ENCODE results near the gene SLC25A24.
"Not testable (repeated sequence)": the region's sequence is repeated elsewhere in the genome, so short reads cannot be mapped to it uniquely, and the experiment has no call there.

SLC25A24 gene

DNA sequence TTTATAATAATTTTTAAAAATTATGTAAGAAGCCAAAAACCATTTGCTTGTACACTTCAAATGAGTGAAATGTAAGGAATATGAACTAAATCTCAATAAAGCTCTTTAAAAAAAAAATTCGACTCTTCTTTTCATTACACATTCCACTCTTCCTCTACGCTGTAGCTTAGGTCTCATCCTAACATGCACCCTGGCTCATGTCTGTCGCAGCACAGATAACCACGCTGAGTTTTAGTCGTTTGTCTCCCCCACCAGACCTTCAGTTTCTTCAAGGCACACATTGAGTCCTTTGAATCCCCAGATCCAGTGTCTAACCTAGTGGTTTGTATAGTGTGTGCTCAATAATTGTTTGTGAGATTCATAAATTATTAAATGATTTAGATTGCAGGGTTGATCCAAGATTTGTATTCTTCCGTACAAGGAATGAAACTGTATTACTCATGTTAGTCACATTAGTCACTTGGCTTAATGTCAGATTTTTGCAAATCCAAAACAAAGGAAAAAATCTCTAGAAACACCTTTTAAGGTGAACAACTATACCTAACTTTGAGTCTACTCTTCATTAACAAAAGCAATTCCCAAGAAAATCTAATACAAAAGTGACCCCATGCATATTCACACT lies 57.3 kb downstream of the SLC25A24 start:
- no peak overlapping the region for H3K27ac Mint-ChIP-seq
- no peaks in the 10 kb centered on the region for H3K27me3 Mint-ChIP-seq (ENCODE audit: low read depth)
- TF ChIP-seq, protein P1, sequence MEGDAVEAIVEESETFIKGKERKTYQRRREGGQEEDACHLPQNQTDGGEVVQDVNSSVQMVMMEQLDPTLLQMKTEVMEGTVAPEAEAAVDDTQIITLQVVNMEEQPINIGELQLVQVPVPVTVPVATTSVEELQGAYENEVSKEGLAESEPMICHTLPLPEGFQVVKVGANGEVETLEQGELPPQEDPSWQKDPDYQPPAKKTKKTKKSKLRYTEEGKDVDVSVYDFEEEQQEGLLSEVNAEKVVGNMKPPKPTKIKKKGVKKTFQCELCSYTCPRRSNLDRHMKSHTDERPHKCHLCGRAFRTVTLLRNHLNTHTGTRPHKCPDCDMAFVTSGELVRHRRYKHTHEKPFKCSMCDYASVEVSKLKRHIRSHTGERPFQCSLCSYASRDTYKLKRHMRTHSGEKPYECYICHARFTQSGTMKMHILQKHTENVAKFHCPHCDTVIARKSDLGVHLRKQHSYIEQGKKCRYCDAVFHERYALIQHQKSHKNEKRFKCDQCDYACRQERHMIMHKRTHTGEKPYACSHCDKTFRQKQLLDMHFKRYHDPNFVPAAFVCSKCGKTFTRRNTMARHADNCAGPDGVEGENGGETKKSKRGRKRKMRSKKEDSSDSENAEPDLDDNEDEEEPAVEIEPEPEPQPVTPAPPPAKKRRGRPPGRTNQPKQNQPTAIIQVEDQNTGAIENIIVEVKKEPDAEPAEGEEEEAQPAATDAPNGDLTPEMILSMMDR (IDR thresholded peaks at IDR 0.05; ENCODE audit: unreplicated experiment in 3 of 3): no peak
- no peak overlapping the region for H3K4me3 Mint-ChIP-seq
- H3K4me1 Mint-ChIP-seq: no peaks in the 10 kb centered on the region
- H3K36me3 Mint-ChIP-seq (ENCODE audit: low read depth): peaks cover 96% of the 10 kb centered on the region
- H3K9me3 Mint-ChIP-seq: peaks cover 36% of the 10 kb centered on the region

DNA sequence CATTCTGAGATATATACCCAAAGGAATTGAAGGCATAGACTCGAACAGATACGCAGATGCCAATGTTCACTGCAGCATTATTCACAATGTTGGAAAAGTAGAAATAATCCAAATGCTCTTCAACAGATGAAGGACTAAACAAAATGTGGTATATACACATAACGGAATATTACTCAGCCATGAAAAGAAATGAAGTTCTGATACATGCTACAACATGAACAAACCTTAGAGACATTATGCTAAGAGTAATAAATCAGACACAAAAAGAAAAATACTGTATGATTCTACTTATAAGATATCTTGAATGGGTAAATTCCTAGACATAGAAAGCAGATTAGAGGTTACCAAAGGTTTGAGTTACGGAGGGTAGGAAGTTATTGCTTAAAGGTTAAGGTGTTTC lies 57.9 kb downstream of the SLC25A24 start:
- Mint-ChIP-seq H3K36me3 (ENCODE audit: low read depth) (peaks cover 93% of the 10 kb centered on the region), H3K27ac (no peak overlapping the region), H3K9me3 (peaks cover 31% of the 10 kb centered on the region), H3K4me1 (no peaks in the 10 kb centered on the region), H3K4me3 (no peak overlapping the region), H3K27me3 (ENCODE audit: low read depth) (no peaks in the 10 kb centered on the region)
- TF ChIP-seq, protein P1 (IDR thresholded peaks at IDR 0.05; ENCODE audit: unreplicated experiment in 3 of 3): no peak

DNA sequence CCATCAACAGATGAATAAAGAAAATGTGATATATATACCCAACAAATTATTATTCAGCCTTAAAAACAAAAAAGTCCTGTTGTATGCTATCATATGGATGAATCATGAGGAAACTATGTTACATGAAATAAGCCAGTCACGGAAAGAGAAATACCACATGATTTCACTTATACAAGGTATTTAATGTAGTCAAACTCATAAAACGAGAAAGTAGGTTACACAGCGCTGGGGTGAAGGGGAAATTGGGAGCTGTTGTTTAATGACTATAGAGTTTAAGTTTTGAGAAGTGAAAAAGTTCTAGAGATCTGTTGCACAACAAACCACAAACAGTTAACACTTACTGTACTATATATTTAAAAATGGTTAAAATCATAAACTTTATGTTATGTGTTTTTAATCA lies 58.5 kb downstream of the SLC25A24 start:
- Mint-ChIP-seq H3K4me1 (no peaks in the 10 kb centered on the region), H3K36me3 (ENCODE audit: low read depth) (peaks cover 91% of the 10 kb centered on the region), H3K27ac (no peak overlapping the region), H3K27me3 (ENCODE audit: low read depth) (no peaks in the 10 kb centered on the region), H3K4me3 (no peak overlapping the region), H3K9me3 (peaks cover 25% of the 10 kb centered on the region)
- TF ChIP-seq, protein P1 (IDR thresholded peaks at IDR 0.05; ENCODE audit: unreplicated experiment in 3 of 3): no peak

DNA sequence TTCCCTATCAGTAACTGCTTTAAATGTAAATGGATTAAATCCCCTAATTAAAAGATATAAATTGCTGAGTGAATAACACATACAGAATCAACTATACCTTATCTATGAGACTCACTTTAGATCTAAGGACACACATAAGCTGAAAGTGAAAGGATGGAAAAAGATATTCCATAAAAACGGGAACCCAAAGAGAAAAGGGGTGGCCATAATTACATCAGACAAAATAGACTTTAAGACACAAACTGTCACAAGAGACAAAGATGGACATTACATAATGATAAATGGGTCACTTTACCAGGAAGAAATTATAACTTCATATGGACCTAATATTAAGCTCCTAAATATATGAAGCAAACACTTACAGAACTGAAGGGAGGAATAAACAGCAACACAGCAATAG lies 59.2 kb downstream of the SLC25A24 start:
- no peaks in the 10 kb centered on the region for H3K27me3 Mint-ChIP-seq (ENCODE audit: low read depth)
- no peaks in the 10 kb centered on the region for H3K4me1 Mint-ChIP-seq
- H3K9me3 Mint-ChIP-seq: peaks cover 20% of the 10 kb centered on the region
- TF ChIP-seq, protein P1 (IDR thresholded peaks at IDR 0.05; ENCODE audit: unreplicated experiment in 3 of 3): no peak
- peaks cover 91% of the 10 kb centered on the region for H3K36me3 Mint-ChIP-seq (ENCODE audit: low read depth)
- no peak overlapping the region for H3K4me3 Mint-ChIP-seq
- H3K27ac Mint-ChIP-seq: no peak overlapping the region

DNA sequence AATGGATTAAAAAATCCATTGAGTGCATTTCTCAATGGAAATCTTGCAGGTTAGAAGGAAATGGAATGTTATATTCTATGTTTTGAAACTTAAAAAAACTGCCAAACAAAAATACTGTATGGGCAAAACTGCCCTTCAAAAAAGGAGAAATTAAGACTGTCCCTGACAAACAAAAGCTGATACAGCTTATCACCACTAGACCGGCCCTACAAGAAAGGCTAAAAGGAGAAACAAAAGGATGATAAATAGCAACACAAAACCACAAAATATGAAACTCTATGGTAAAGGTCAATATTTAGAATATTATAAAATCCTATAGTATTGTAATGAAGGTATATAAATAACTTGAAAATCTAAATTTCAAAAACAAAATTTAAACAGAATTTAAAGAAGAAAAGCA lies 60.0 kb downstream of the SLC25A24 start:
- Mint-ChIP-seq H3K27ac (no peak overlapping the region), H3K36me3 (ENCODE audit: low read depth) (peaks cover 90% of the 10 kb centered on the region), H3K27me3 (ENCODE audit: low read depth) (no peaks in the 10 kb centered on the region), H3K9me3 (peaks cover 17% of the 10 kb centered on the region), H3K4me1 (no peaks in the 10 kb centered on the region), H3K4me3 (no peak overlapping the region)
- TF ChIP-seq, protein P1 (IDR thresholded peaks at IDR 0.05; ENCODE audit: unreplicated experiment in 3 of 3): no peak

DNA sequence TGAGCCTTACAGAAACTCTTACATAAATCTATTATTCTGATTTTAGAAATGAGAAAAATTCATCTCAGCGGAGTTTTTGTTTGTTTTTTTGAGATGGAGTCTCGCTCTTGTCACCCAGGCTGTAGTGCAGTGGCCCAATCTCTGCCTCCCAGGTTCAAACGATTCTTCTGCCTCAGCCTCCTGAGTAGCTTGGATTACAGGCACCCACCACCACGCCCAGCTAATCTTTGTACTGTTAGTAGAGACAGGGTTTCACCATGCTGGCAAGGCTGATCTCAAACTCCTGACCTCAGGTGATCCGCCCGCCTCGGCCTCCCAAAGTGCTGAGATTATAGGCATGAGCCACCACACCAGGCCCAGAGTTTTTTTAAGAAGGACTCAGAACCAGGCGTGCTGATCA lies 60.6 kb downstream of the SLC25A24 start:
- H3K4me3 Mint-ChIP-seq; H3K4me1 Mint-ChIP-seq; H3K27me3 Mint-ChIP-seq (ENCODE audit: low read depth); H3K27ac Mint-ChIP-seq: not testable (repeated sequence)
- H3K36me3 Mint-ChIP-seq (ENCODE audit: low read depth): peaks cover 87% of the 10 kb centered on the region
- H3K9me3 Mint-ChIP-seq: peaks cover 17% of the 10 kb centered on the region

DNA sequence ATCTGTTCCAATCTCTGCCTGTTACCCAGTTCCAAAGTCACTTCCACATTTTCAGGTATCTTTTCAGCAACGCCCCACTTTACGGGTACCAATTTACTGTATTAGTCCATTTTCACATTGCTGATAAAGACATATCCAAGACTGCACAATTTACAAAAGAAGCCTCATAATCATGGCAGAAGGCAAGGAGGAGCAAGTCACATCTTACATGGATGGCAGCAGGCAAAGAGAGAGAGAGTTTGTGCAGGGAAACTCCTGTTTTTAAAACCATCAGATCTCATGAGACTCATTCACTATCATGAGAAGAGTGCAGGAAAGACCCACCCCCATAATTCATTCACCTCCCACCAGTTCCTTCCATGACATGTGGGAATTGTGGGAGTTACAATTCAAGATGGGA lies 67.0 kb downstream of the SLC25A24 start:
- H3K27me3 Mint-ChIP-seq (ENCODE audit: low read depth): not testable (repeated sequence)
- H3K9me3 Mint-ChIP-seq: peaks cover 11% of the 10 kb centered on the region

DNA sequence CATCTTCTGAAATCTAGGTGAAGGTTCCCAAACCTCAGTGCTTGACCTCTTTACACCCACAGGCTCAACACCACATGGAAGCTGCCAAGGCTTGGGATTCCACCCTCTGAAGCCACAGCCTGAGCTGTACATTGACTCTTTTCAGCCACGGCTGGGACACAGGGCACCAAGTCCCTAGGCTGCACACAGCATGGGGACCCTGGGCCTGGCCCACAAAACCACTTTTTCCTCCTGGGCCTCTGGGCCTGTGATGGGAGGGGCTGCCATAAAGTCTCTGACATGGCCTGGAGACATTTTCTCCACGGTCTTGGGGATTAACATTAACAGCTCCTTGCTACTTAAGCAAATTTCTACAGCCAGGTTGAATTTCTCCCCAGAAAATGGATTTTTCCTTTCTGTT lies 67.8 kb downstream of the SLC25A24 start:
- not testable (repeated sequence) for H3K27me3 Mint-ChIP-seq (ENCODE audit: low read depth); H3K4me1 Mint-ChIP-seq; H3K27ac Mint-ChIP-seq; H3K4me3 Mint-ChIP-seq
- H3K36me3 Mint-ChIP-seq (ENCODE audit: low read depth): peaks cover 60% of the 10 kb centered on the region
- peaks cover 11% of the 10 kb centered on the region for H3K9me3 Mint-ChIP-seq

More for the DNA sequence above, 67.0 kb downstream of the SLC25A24 start:
- not testable (repeated sequence) for H3K4me1 Mint-ChIP-seq, H3K4me3 Mint-ChIP-seq, H3K27ac Mint-ChIP-seq
- H3K36me3 Mint-ChIP-seq (ENCODE audit: low read depth): peaks cover 65% of the 10 kb centered on the region

DNA sequence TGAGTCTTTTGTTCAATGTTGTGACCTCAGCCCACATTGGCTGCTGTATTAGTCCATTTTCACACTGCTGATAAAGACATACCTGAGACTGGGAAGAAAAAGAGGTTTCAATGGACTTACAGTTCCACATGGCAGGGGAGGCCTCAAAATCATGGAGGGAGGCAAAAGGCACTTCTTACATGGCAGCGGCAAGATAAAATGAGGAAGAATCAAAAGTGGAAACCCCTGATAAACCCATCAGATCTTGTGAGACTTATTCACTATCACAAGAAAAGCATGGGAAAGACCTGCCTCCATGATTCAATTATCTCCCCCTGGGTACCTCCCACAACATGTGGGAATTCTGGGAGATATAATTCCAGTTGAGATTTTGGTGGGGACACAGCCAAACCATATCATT lies 68.9 kb downstream of the SLC25A24 start:
- Mint-ChIP-seq H3K36me3 (ENCODE audit: low read depth) (peaks cover 51% of the 10 kb centered on the region), H3K9me3 (peaks cover 11% of the 10 kb centered on the region)
- H3K4me1 Mint-ChIP-seq; H3K4me3 Mint-ChIP-seq; H3K27me3 Mint-ChIP-seq (ENCODE audit: low read depth); H3K27ac Mint-ChIP-seq: not testable (repeated sequence)
